Upper lobe of right lung (tissue), 1 donor: ENCODE measurements around the gene OBP2A. TPM values are rescaled to one million over a fixed set of nuclear protein-coding genes. Genes with fewer than 3 reads are reported as not detected.
"Not testable (repeated sequence)": the region's sequence is repeated elsewhere in the genome, so short reads cannot be mapped to it uniquely, and the experiment has no call there.

ENCODE experiments used
- ATAC-seq: fragments of 200-7000 bp; cut with Tn5 transposase; one replicate; pipeline ENCODE4 v1.9.1; 2020; ENCODE audit warnings: mild to moderate bottlenecking, moderate library complexity
- DNase-seq: peaks from one replicate; pipeline ENCODE4 v3.0.0-alpha.2; 2020
- H3K27ac ChIP-seq: fragments of 200-600 bp; one replicate; pipeline ENCODE4 v1.8.0; 2022
- H3K27me3 ChIP-seq: fragments of 200-600 bp; one replicate; pipeline ENCODE4 v1.8.0; 2022; ENCODE audit warnings: mild to moderate bottlenecking
- H3K36me3 ChIP-seq: fragments of 200-600 bp; one replicate; pipeline ENCODE4 v1.8.0; 2022
- H3K4me1 ChIP-seq: fragments of 200-600 bp; one replicate; pipeline ENCODE4 v1.8.0; 2022
- H3K4me3 ChIP-seq: fragments of 200-600 bp; one replicate; pipeline ENCODE4 v1.8.0; 2022; ENCODE audit warnings: mild to moderate bottlenecking
- H3K9me3 ChIP-seq: fragments of 200-600 bp; one replicate; pipeline ENCODE4 v1.8.0; 2022
- CTCF ChIP-seq: fragments of 200-600 bp; IDR thresholded peaks from one replicate; pipeline ENCODE4 v1.8.0; 2022; ENCODE audit warnings: antibody characterized with exemption
- intact Hi-C: fragments of 100-400 bp; cut with DNase I; formaldehyde crosslinking; loops from one replicate; pipeline ENCODE4 v1.11.0; 2022
- total RNA-seq: library from RNA; stranded (reverse); fragmentation: NEBNext Ultra II Directional; extraction: Animal tissue kit (Norgen Biotek cat#: 25700); gene quantifications from one replicate; pipeline ENCODE4 v1.2.1, GENCODE V29; 2021
- donor health status: DM: no; HTN: yes; CAD: no; lungs with severe emphysema.

The OBP2A gene
- total RNA-seq, 1 donor from 2014 or later, result not detected

GRCh38 chr9:135508211-135508820 lies 37.6 kb upstream of the OBP2A start:
- intact Hi-C loops, result no loop called here
- no peak overlapping the region for H3K4me3 ChIP-seq
- H3K27me3 ChIP-seq, result no peaks in the 10 kb centered on the region
- H3K9me3 ChIP-seq, result no peaks in the 10 kb centered on the region
- no peak for TF ChIP-seq CTCF
- H3K27ac ChIP-seq, result no peak overlapping the region
- H3K36me3 ChIP-seq, result peaks cover 18% of the 10 kb centered on the region
- DNase-seq, result peak; percentile 47
- ATAC-seq, result no peak
- H3K4me1 ChIP-seq, result no peaks in the 10 kb centered on the region

GRCh38 chr9:135509458-135509857 lies 36.5 kb upstream of the OBP2A start:
- Histone ChIP-seq H3K27ac (no peak overlapping the region), H3K9me3 (no peaks in the 10 kb centered on the region), H3K4me1 (no peaks in the 10 kb centered on the region), H3K27me3 (no peaks in the 10 kb centered on the region), H3K36me3 (peaks cover 6% of the 10 kb centered on the region), H3K4me3 (no peak overlapping the region)
- DNase-seq (no peak), ATAC-seq (no peak)
- intact Hi-C loops, result no loop called here
- no peak for TF ChIP-seq CTCF

- H3K4me1 ChIP-seq, result no peaks in the 10 kb centered on the region
- no peak overlapping the region for H3K27ac ChIP-seq
- no peaks in the 10 kb centered on the region for H3K36me3 ChIP-seq
- no peak overlapping the region for H3K4me3 ChIP-seq
- TF ChIP-seq CTCF, result no peak
- DNase-seq (no peak), ATAC-seq (no peak)
- H3K27me3 ChIP-seq, result no peaks in the 10 kb centered on the region
- intact Hi-C loops, result no loop called here
- H3K9me3 ChIP-seq, result no peaks in the 10 kb centered on the region
These were observed 33.7 kb upstream of the OBP2A start for GRCh38 chr9:135512241-135512603.

GRCh38 chr9:135512904-135513303 lies 33.0 kb upstream of the OBP2A start:
- Histone ChIP-seq H3K27ac (no peak overlapping the region), H3K9me3 (no peaks in the 10 kb centered on the region), H3K36me3 (no peaks in the 10 kb centered on the region), H3K27me3 (no peaks in the 10 kb centered on the region), H3K4me1 (no peaks in the 10 kb centered on the region), H3K4me3 (no peak overlapping the region)
- TF ChIP-seq CTCF, result no peak
- intact Hi-C loops, result no loop called here
- ATAC-seq (no peak), DNase-seq (peak; percentile 51)

GRCh38 chr9:135513351-135513846 lies 32.5 kb upstream of the OBP2A start:
- peak; percentile 58 for DNase-seq
- Histone ChIP-seq H3K36me3 (no peaks in the 10 kb centered on the region), H3K27me3 (no peaks in the 10 kb centered on the region), H3K9me3 (no peaks in the 10 kb centered on the region), H3K27ac (no peak overlapping the region), H3K4me3 (no peak overlapping the region), H3K4me1 (no peaks in the 10 kb centered on the region)
- TF ChIP-seq CTCF, result no peak
- intact Hi-C loops, result no loop called here
- ATAC-seq, result no peak

- H3K36me3 ChIP-seq, H3K27ac ChIP-seq, H3K27me3 ChIP-seq, DNase-seq, ATAC-seq, intact Hi-C loops, H3K4me3 ChIP-seq, H3K9me3 ChIP-seq, H3K4me1 ChIP-seq: not testable (repeated sequence)
These were observed 32.0 kb upstream of the OBP2A start for GRCh38 chr9:135513906-135514305.
